Neural progenitor cell (in vitro differentiated cells): ENCODE measurements around the gene GANAB. TPM values are rescaled to one million over a fixed set of nuclear protein-coding genes. Genes with fewer than 3 reads are reported as not detected.
"Not testable (repeated sequence)": the region's sequence is repeated elsewhere in the genome, so short reads cannot be mapped to it uniquely, and the experiment has no call there.

Source experiments
- DNase-seq: peaks from one replicate; pipeline ENCODE4 v3.0.0-alpha.2; 2016; ENCODE audit warnings: low spot score
- H2AFZ ChIP-seq: fragments of 200-600 bp; sonication (generic); replicated peaks from 2 replicates; pipeline ENCODE4 v1.6.1; 2016; ENCODE audit warnings: antibody characterized with exemption
- H3F3A ChIP-seq: fragments of 200-600 bp; sonication (generic); 2 replicates; pipeline ENCODE4 v1.6.1; 2016; ENCODE audit warnings: antibody characterized with exemption, low read depth
- H3K27ac ChIP-seq: fragments of 200-600 bp; sonication (generic); 2 replicates; pipeline ENCODE4 v1.5.1; 2016; ENCODE audit warnings: mild to moderate bottlenecking
- H3K27me3 ChIP-seq: fragments of 200-600 bp; sonication (generic); 2 replicates; pipeline ENCODE4 v1.6.1; 2016; ENCODE audit warnings: mild to moderate bottlenecking, moderate library complexity
- H3K36me3 ChIP-seq: fragments of 200-600 bp; sonication (generic); 2 replicates; pipeline ENCODE4 v1.5.1; 2016
- H3K4me1 ChIP-seq: fragments of 200-600 bp; sonication (generic); 2 replicates; pipeline ENCODE4 v1.6.1; 2016; ENCODE audit warnings: mixed run types
- H3K4me2 ChIP-seq: fragments of 200-600 bp; sonication (generic); 2 replicates; pipeline ENCODE4 v1.6.1; 2016
- H3K4me3 ChIP-seq: fragments of 200-600 bp; sonication (generic); 2 replicates; pipeline ENCODE4 v1.5.1; 2016
- H3K79me2 ChIP-seq: fragments of 200-600 bp; sonication (generic); 2 replicates; pipeline ENCODE4 v1.6.1; 2016; ENCODE audit warnings: low read depth
- H3K9ac ChIP-seq: fragments of 200-600 bp; sonication (generic); 2 replicates; pipeline ENCODE4 v1.6.1; 2016
- H3K9me3 ChIP-seq: fragments of 200-600 bp; sonication (generic); 2 replicates; pipeline ENCODE4 v1.5.1; 2016; ENCODE audit warnings: low read depth
- H4K20me1 ChIP-seq: fragments of 200-600 bp; sonication (generic); 2 replicates; pipeline ENCODE4 v1.6.1; 2016; ENCODE audit warnings: low read depth
- H3K27ac Mint-ChIP-seq: 3 replicates; pipeline ENCODE4 v1.8.0; 2021; ENCODE audit warnings: mixed read lengths
- H3K27me3 Mint-ChIP-seq: 2 replicates; pipeline ENCODE4 v1.8.0; 2022; ENCODE audit warnings: low read depth, mild to moderate bottlenecking, inconsistent platforms, moderate library complexity, mixed read lengths; ENCODE audit not compliant: insufficient read depth
- H3K36me3 Mint-ChIP-seq: 3 replicates; pipeline ENCODE4 v1.8.0; 2021; ENCODE audit warnings: mixed read lengths
- H3K4me1 Mint-ChIP-seq: 3 replicates; pipeline ENCODE4 v1.8.0; 2021; ENCODE audit warnings: mixed read lengths
- H3K4me3 Mint-ChIP-seq: 3 replicates; pipeline ENCODE4 v1.8.0; 2021; ENCODE audit warnings: mild to moderate bottlenecking, moderate library complexity, mixed read lengths
- H3K9me3 Mint-ChIP-seq: 3 replicates; pipeline ENCODE4 v1.8.0; 2020; ENCODE audit warnings: mixed read lengths
- CTCF ChIP-seq: fragments of 200-600 bp; sonication (generic); IDR thresholded peaks from 2 replicates; pipeline ENCODE4 v1.5.1; 2017; ENCODE audit warnings: antibody characterized with exemption, mild to moderate bottlenecking
- EZH2 ChIP-seq: fragments of 200-600 bp; sonication (generic); IDR thresholded peaks from 2 replicates; pipeline ENCODE4 v1.6.1; 2017; ENCODE audit warnings: antibody characterized with exemption, mild to moderate bottlenecking, moderate library complexity
- EZH2phosphoT487 ChIP-seq: fragments of 200-600 bp; sonication (generic); IDR thresholded peaks from 2 replicates; pipeline ENCODE4 v1.6.1; 2017; ENCODE audit warnings: antibody characterized with exemption
- total RNA-seq: library from RNA; depleted of rRNA; stranded (reverse); fragments of >200 nt; gene quantifications from 2 replicates; pipeline ENCODE4 v1.2.3, GENCODE V29; 2015; ENCODE audit warnings: low replicate concordance

The GANAB gene
- total RNA-seq, 1 donor from 2014 or later = 202 TPM

- Histone ChIP-seq H3K4me1 (peaks cover 5% of the 10 kb centered on the region), H4K20me1 (no peaks in the 10 kb centered on the region), H3F3A (peaks cover 52% of the 10 kb centered on the region), H2AFZ (peak within 1 kb of the TSS; percentile 12), H3K27me3 (no peaks in the 10 kb centered on the region), H3K79me2 (peaks cover 19% of the 10 kb centered on the region), H3K36me3 (no peaks in the 10 kb centered on the region), H3K4me3 (peak within 1 kb of the TSS; percentile 76), H3K27ac (peak within 1 kb of the TSS; percentile 17), H3K9me3 (no peaks in the 10 kb centered on the region), H3K9ac (peak within 1 kb of the TSS; percentile 67), H3K4me2 (peak within 1 kb of the TSS; percentile 88)
- DNase-seq = peak; percentile 99
- peak; percentile 15 for TF ChIP-seq CTCF
- TF ChIP-seq EZH2phosphoT487 = no peak
- Mint-ChIP-seq H3K27me3 (peaks cover 6% of the 10 kb centered on the region), H3K36me3 (peaks cover 16% of the 10 kb centered on the region), H3K27ac (peak within 1 kb of the TSS; percentile 34), H3K9me3 (no peaks in the 10 kb centered on the region), H3K4me3 (peak within 1 kb of the TSS; percentile 92), H3K4me1 (peaks cover 18% of the 10 kb centered on the region)
These were observed 24.6 kb downstream of the GANAB start, which contains the start of gene B3GAT3 for GRCh38 chr11:62621567-62622470. Gene B3GAT3 (minus strand): TSS chr11:62621986. CDS start chr11:62621947, 39 bp downstream.

GRCh38 chr11:62621027-62621566, 25.3 kb downstream of the GANAB start:
- Histone ChIP-seq H3K9ac (peak overlapping the region; percentile 67), H3K27me3 (no peaks in the 10 kb centered on the region), H3K27ac (peak overlapping the region; percentile 17), H3K4me3 (peak overlapping the region; percentile 76), H3K36me3 (no peaks in the 10 kb centered on the region), H3K79me2 (peaks cover 19% of the 10 kb centered on the region), H3K9me3 (no peaks in the 10 kb centered on the region), H4K20me1 (no peaks in the 10 kb centered on the region), H3F3A (peaks cover 52% of the 10 kb centered on the region), H2AFZ (peak overlapping the region; percentile 12), H3K4me2 (peak overlapping the region; percentile 88), H3K4me1 (peaks cover 5% of the 10 kb centered on the region)
- peaks cover 12% of the 10 kb centered on the region for H3K36me3 Mint-ChIP-seq
- H3K4me1 Mint-ChIP-seq = peaks cover 18% of the 10 kb centered on the region
- DNase-seq = no peak
- TF ChIP-seq EZH2phosphoT487 = no peak
- TF ChIP-seq CTCF = no peak
- H3K27ac Mint-ChIP-seq = peak overlapping the region; percentile 34
- H3K9me3 Mint-ChIP-seq = no peaks in the 10 kb centered on the region
- peak overlapping the region; percentile 92 for H3K4me3 Mint-ChIP-seq
- H3K27me3 Mint-ChIP-seq = peaks cover 6% of the 10 kb centered on the region

- H3K4me3 ChIP-seq, H2AFZ ChIP-seq, H3K9me3 ChIP-seq, DNase-seq, H3K27ac Mint-ChIP-seq, H3K27me3 Mint-ChIP-seq, H3K9me3 Mint-ChIP-seq, H3K36me3 Mint-ChIP-seq, H3K4me1 ChIP-seq, H3K4me3 Mint-ChIP-seq, H3K4me2 ChIP-seq, H3K27me3 ChIP-seq, H3K36me3 ChIP-seq, H4K20me1 ChIP-seq, H3K27ac ChIP-seq, H3K9ac ChIP-seq: not testable (repeated sequence)
- Histone ChIP-seq H3K79me2 (peaks cover 19% of the 10 kb centered on the region), H3F3A (peaks cover 34% of the 10 kb centered on the region)
- peaks cover 21% of the 10 kb centered on the region for H3K4me1 Mint-ChIP-seq
These were observed 29.5 kb downstream of the GANAB start for GRCh38 chr11:62616957-62617356.

GRCh38 chr11:62615521-62615920, 30.9 kb downstream of the GANAB start:
- H3K27ac Mint-ChIP-seq = no peak overlapping the region
- Histone ChIP-seq H3K79me2 (peaks cover 9% of the 10 kb centered on the region), H3F3A (peaks cover 30% of the 10 kb centered on the region), H3K9ac (no peak overlapping the region), H3K4me2 (no peak overlapping the region), H3K9me3 (no peaks in the 10 kb centered on the region), H3K4me3 (no peak overlapping the region), H4K20me1 (no peaks in the 10 kb centered on the region), H3K4me1 (peaks cover 7% of the 10 kb centered on the region), H2AFZ (no peak overlapping the region), H3K36me3 (no peaks in the 10 kb centered on the region), H3K27ac (no peak overlapping the region), H3K27me3 (peaks cover 13% of the 10 kb centered on the region)
- TF ChIP-seq EZH2phosphoT487 (no peak), CTCF (no peak), EZH2 (no peak)
- H3K9me3 Mint-ChIP-seq = no peaks in the 10 kb centered on the region
- peaks cover 3% of the 10 kb centered on the region for H3K36me3 Mint-ChIP-seq
- peaks cover 4% of the 10 kb centered on the region for H3K27me3 Mint-ChIP-seq
- H3K4me3 Mint-ChIP-seq = no peak overlapping the region
- DNase-seq = no peak
- H3K4me1 Mint-ChIP-seq = peaks cover 23% of the 10 kb centered on the region
